Thymus (tissue), 11 donors: ENCODE results near the gene SMARCAL1. TPM values are rescaled to one million over a fixed set of nuclear protein-coding genes. Genes with fewer than 3 reads are reported as not detected.

Source experiments
- DNase-seq, 9 donors: peaks; one replicate each; pipeline ENCODE4 v3.0.0-alpha.2; 2013; ENCODE audit warnings: low spot score in 9 of 9, low read depth in 6 of 9, missing footprints in 1 of 9
- H3K27ac ChIP-seq, 2 donors: one replicate each; pipeline ENCODE4 v1.5.1; 2013; ENCODE audit warnings: control low read depth in 1 of 2, low read depth in 1 of 2, low read length in 1 of 2, mild to moderate bottlenecking in 1 of 2, moderate library complexity in 1 of 2
- H3K27me3 ChIP-seq, 2 donors: one replicate each; pipeline ENCODE4 v1.5.1; 2013; ENCODE audit warnings: low read length in 1 of 2; ENCODE audit not compliant: control insufficient read depth in 2 of 2, insufficient read depth in 1 of 2
- H3K36me3 ChIP-seq, 2 donors: one replicate each; pipeline ENCODE4 v1.5.1; 2013; ENCODE audit warnings: low read length in 1 of 2, mild to moderate bottlenecking in 1 of 2, moderate library complexity in 1 of 2; ENCODE audit not compliant: control insufficient read depth in 2 of 2, insufficient read depth in 2 of 2
- H3K4me1 ChIP-seq, 2 donors: one replicate each; pipeline ENCODE4 v1.5.1; 2013; ENCODE audit warnings: low read length in 2 of 2; ENCODE audit not compliant: control insufficient read depth in 2 of 2, insufficient read depth in 2 of 2
- H3K4me3 ChIP-seq, 2 donors: one replicate each; pipeline ENCODE4 v1.5.1; 2013; ENCODE audit warnings: low read length in 2 of 2, control low read depth in 1 of 2, mild to moderate bottlenecking in 1 of 2
- H3K9me3 ChIP-seq, 2 donors: one replicate each; pipeline ENCODE4 v1.5.1; 2013; ENCODE audit warnings: low read length in 1 of 2, mild to moderate bottlenecking in 1 of 2; ENCODE audit not compliant: control insufficient read depth in 2 of 2, insufficient read depth in 1 of 2
- WGBS: extraction: QIAGEN DNeasy Blood & Tissue Kit; methylation state at CpG from one replicate; pipeline ENCODE4 v1.1.7; 2013; 5-methylcytosine and 5-hydroxymethylcytosine counted together
- polyA plus RNA-seq: library from polyadenylated mRNA; stranded (reverse); fragments of 200-250 nt; gene quantifications from one replicate; pipeline ENCODE4 v1.2.3, GENCODE V29; 2013
- total RNA-seq: library from RNA; stranded (reverse); fragments of 120-200 nt; gene quantifications from one replicate; pipeline ENCODE4 v1.2.4, GENCODE V29; 2013
- donor health status: healthy.

SMARCAL1 gene
- total and polyA plus RNA-seq, 2 donors = 8.5 to 13.8 TPM

DNA sequence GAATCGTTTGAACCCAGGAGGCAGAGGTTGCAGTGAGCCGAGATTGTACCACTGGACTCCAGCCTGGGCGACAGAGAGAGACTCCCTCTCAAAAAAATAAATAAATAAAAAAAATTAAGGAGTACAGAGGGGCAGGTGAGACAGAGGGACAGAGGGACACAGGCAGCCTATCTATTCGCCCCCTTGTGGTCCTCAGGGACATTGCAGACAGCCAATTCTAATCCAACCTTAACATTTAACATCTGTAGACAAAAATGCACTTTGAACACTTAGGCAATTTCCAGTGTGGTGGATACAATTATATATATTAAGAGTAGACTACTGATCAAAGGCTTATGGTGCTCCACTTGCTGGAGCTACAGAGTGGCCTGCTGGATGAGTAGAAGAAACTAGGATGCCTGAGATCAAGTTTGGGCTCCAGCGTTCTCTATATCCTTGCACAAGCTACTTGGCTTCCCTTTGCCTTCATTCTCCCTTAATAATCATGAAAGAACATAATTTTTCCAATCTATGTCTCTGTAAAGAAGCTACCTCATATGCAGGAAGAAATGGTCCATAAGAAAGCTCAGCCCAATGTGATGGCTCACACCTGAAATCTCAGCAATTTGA is 8.2 kb upstream of the SMARCAL1 start:
- Histone ChIP-seq H3K4me3 (no peak overlapping the region), H3K9me3 (no peaks in the 10 kb centered on the region), H3K36me3 (no peaks in the 10 kb centered on the region), H3K4me1 (no peaks in the 10 kb centered on the region), H3K27me3 (no peaks in the 10 kb centered on the region), H3K27ac (no peak overlapping the region)
- WGBS = 68% methylated on average over 5 of the region's 5 CpGs
- peak in 3 of 9 donors; percentile 20 to 40 (median 39) for DNase-seq

DNA sequence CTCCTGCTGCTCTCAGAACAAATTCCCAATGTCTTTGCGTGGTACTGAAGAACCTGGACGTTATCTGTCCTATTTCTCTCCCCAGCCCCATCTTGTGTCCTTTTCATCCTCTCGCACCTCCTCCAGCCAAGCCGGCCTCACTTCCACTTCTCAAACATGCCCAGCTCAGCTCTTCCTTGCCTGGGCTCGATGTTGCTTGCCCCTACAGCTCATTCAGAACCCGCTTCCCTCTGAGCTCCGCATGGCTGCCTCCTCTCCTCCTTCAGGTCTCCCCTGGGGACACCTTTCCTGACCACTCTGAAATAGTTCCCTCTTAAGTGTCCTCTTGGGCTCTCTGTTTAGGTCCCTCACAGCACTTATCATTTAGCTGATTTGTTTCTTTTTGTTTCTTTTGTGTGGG is 6.7 kb upstream of the SMARCAL1 start:
- 91% methylated on average over 7 of the region's 7 CpGs for WGBS
- H3K27me3 ChIP-seq = no peaks in the 10 kb centered on the region
- H3K9me3 ChIP-seq = no peaks in the 10 kb centered on the region
- no peak overlapping the region for H3K27ac ChIP-seq
- no peak overlapping the region for H3K4me3 ChIP-seq
- no peaks in the 10 kb centered on the region for H3K36me3 ChIP-seq
- no peaks in the 10 kb centered on the region for H3K4me1 ChIP-seq
- no peak for DNase-seq

DNA sequence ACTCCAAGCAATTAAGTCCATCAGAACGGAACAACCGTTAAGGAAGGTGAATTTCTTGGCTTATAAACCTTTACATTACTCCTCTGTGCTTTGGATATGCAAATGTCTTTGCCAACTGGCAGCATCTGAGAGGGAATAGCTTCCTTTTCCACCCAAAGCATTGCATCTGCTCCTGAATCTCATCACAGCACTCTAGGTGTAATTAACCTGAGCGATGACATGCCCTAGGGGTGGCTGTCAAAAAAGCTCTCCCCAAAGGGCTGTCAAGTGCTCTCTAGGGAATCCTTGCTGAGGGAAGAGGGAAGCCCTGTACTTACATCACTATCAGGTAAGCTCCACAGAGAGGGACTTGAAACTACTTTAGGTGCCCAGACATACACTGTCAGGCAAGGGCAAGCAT is 5.5 kb upstream of the SMARCAL1 start:
- H3K27me3 ChIP-seq = no peaks in the 10 kb centered on the region
- WGBS = 95% methylated on average over 3 of the region's 3 CpGs
- no peaks in the 10 kb centered on the region for H3K36me3 ChIP-seq
- peaks cover 0 to under 1% of the 10 kb centered on the region in 2 donors for H3K4me1 ChIP-seq
- H3K27ac ChIP-seq = no peak overlapping the region
- no peak for DNase-seq
- H3K9me3 ChIP-seq = no peaks in the 10 kb centered on the region
- H3K4me3 ChIP-seq = no peak overlapping the region

GRCh38 chr2:216408426-216409290 is 3.6 kb upstream of the SMARCAL1 start:
- H3K27ac ChIP-seq = no peak overlapping the region
- H3K4me1 ChIP-seq = peaks cover 0 to 6% of the 10 kb centered on the region in 2 donors
- H3K9me3 ChIP-seq = no peaks in the 10 kb centered on the region
- DNase-seq = no peak
- no peak overlapping the region for H3K4me3 ChIP-seq
- 93% methylated on average over 11 of the region's 11 CpGs for WGBS
- H3K36me3 ChIP-seq = no peaks in the 10 kb centered on the region
- no peaks in the 10 kb centered on the region for H3K27me3 ChIP-seq

DNA sequence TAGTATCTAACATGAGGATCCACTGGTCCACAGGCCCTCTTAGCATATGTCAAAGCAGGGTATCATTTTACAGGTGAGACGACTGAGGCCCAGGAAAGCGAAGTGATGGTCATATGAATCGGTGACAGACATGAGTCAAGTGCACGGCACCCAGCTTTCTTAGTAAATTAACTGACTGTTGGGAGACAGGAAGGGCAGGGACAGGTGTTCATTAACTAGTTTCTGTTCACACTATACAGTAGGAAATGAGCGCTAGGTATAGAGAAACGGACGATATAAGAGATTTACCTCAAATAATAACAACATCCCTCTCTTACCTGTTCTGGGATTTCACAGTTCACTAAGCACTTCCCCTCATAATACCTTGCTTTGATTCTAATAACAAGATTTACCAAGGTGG is 1.7 kb upstream of the SMARCAL1 start:
- Histone ChIP-seq H3K4me3 (no peak overlapping the region), H3K27ac (no peak overlapping the region), H3K9me3 (peaks cover 0 to 2% of the 10 kb centered on the region in 2 donors), H3K4me1 (peaks cover 0 to 13% of the 10 kb centered on the region in 2 donors), H3K27me3 (no peaks in the 10 kb centered on the region), H3K36me3 (peaks cover 0 to 12% of the 10 kb centered on the region in 2 donors)
- no peak for DNase-seq
- WGBS = 71% methylated on average over 7 of the region's 7 CpGs

DNA sequence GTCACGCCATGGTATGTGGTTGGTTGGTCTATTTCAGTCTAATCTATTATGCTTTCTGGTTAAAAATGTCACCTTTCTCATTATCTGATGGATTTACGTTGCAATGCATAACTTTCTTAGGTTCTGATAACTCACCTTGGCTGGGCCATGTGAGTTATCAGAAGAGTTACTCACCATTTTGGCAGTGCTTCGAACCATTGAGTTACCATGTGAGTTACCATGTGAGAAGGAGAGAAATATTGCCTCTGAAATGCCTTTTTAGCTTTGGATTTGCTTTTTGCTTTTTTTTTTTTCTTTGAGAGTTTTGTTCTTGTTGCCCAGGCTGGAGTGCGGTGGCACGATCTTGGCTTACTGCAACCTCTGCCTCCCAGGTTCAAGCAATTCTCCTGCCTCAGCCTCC is 1.6 kb downstream of the SMARCAL1 start:
- DNase-seq = no peak
- WGBS = over 99% methylated on average over 5 of the region's 5 CpGs
- H3K4me3 ChIP-seq = no peak overlapping the region
- no peak overlapping the region for H3K27ac ChIP-seq
- H3K9me3 ChIP-seq = peaks cover 0 to 2% of the 10 kb centered on the region in 2 donors
- H3K27me3 ChIP-seq = no peaks in the 10 kb centered on the region
- peaks cover 6 to 38% of the 10 kb centered on the region in 2 donors for H3K4me1 ChIP-seq
- peaks cover 3 to 28% of the 10 kb centered on the region in 2 donors for H3K36me3 ChIP-seq

DNA sequence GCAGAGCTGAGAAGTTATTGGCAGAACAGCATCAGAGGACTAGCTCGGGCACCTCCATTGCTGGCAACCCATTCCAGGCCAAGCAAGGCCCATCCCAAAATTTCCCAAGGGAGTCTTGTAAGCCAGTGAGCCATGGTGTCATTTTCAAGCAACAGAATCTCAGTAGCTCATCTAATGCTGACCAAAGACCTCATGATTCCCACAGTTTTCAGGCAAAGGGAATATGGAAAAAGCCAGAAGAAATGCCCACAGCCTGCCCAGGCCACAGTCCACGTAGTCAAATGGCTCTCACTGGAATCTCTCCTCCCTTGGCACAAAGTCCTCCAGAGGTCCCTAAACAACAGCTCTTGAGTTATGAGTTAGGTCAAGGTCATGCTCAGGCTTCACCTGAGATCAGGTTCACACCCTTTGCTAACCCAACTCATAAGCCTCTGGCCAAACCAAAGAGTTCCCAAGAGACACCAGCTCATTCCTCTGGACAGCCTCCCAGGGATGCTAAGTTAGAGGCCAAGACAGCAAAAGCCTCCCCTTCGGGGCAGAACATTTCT is 2.6 kb downstream of the SMARCAL1 start:
- H3K27me3 ChIP-seq = no peaks in the 10 kb centered on the region
- H3K4me3 ChIP-seq = no peak overlapping the region
- peaks cover 0 to 2% of the 10 kb centered on the region in 2 donors for H3K9me3 ChIP-seq
- no peak for DNase-seq
- peak overlapping the region in 1 of 2 donors; percentile 53 for H3K27ac ChIP-seq
- H3K36me3 ChIP-seq = peaks cover 6 to 29% of the 10 kb centered on the region in 2 donors
- peaks cover 6 to 38% of the 10 kb centered on the region in 2 donors for H3K4me1 ChIP-seq
- WGBS = 96% methylated on average over 3 of the region's 3 CpGs

DNA sequence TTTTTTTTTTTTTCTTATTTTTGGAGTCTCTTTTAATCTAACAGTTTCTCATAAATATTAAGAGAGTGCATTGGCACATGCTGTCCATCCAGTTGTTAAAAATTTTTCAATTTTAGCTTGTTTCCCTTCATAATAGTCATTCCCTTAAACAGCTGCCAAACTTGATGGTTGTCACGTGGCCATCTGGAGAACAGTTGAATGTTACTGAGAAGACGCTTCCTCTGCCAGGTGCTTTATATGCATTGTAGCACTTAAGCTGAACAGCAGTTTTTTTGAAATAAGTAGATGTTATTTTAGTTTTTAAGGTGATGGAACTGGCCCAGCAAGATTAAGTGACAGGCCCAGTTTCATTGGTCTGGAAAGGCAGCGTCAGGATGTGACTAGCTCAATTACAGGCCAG is 3.3 kb downstream of the SMARCAL1 start:
- H3K27me3 ChIP-seq = no peaks in the 10 kb centered on the region
- peaks cover 0 to 2% of the 10 kb centered on the region in 2 donors for H3K9me3 ChIP-seq
- H3K36me3 ChIP-seq = peaks cover 6 to 36% of the 10 kb centered on the region in 2 donors
- peaks cover 6 to 38% of the 10 kb centered on the region in 2 donors for H3K4me1 ChIP-seq
- 80% methylated on average over 3 of the region's 3 CpGs for WGBS
- no peak overlapping the region for H3K4me3 ChIP-seq
- peak in 1 of 9 donors; percentile 26 for DNase-seq
- peak overlapping the region in 1 of 2 donors; percentile 70 for H3K27ac ChIP-seq
